ENCODE results near the gene CNOT1. TPM values are rescaled to one million over a fixed set of nuclear protein-coding genes. Genes with fewer than 3 reads are reported as not detected.

The CNOT1 gene
- total and polyA plus RNA-seq, 2 of the 4 experiments (the other 2 are of a cell fraction) = 85.5 to 357 TPM

GRCh38 chr16:58644765-58645487 is 15.3 kb upstream of the CNOT1 start:
- Histone ChIP-seq H2AFZ (replicated peaks; ENCODE audit: low read length, poor library complexity) (no peak overlapping the region), H3K4me3 (ENCODE audit: insufficient read depth, low read depth, low read length) (no peak overlapping the region), H3K18ac (ENCODE audit: low read depth, low read length) (no peak overlapping the region), H2AK9ac (replicated peaks; ENCODE audit: low read depth, low read length, poor library complexity) (no peak overlapping the region), H4K8ac (ENCODE audit: low read depth in 2 of 2, low read length in 2 of 2) (no peak overlapping the region), H3K79me1 (ENCODE audit: low read depth in 1 of 2, low read length in 2 of 2) (no peaks in the 10 kb centered on the region), H2BK15ac (ENCODE audit: low read depth, low read length) (no peak overlapping the region), H4K5ac (ENCODE audit: low read depth, low read length) (no peak overlapping the region), H3K9ac (ENCODE audit: low read depth, low read length) (no peak overlapping the region), H3K27me3 (ENCODE audit: control insufficient read depth, insufficient read depth, low read length) (no peaks in the 10 kb centered on the region), H3K9me3 (ENCODE audit: control insufficient read depth, insufficient read depth, low read length) (no peaks in the 10 kb centered on the region), H3K9me1 (ENCODE audit: insufficient read depth, low read length) (no peaks in the 10 kb centered on the region), H3K4me2 (ENCODE audit: low read depth, low read length) (no peak overlapping the region), H3K23ac (ENCODE audit: low read depth, low read length) (no peak overlapping the region), H3K4ac (ENCODE audit: low read depth, low read length) (no peak overlapping the region), H2BK20ac (ENCODE audit: low read depth, low read length) (no peak overlapping the region), H2BK120ac (ENCODE audit: low read depth, low read length) (no peak overlapping the region), H3K27ac (ENCODE audit: insufficient read depth, low read length) (no peak overlapping the region), H4K20me1 (ENCODE audit: insufficient read depth, low read length) (no peaks in the 10 kb centered on the region), H2AK5ac (ENCODE audit: low read depth, low read length) (no peak overlapping the region), H3K4me1 (ENCODE audit: control insufficient read depth, insufficient read depth, low read length) (no peaks in the 10 kb centered on the region), H3K14ac (replicated peaks; ENCODE audit: low read depth, low read length) (no peak overlapping the region), H2BK5ac (ENCODE audit: low read depth, low read length, poor library complexity, severe bottlenecking) (no peak overlapping the region), H3K56ac (ENCODE audit: extremely low read depth, insufficient read depth, low read length) (no peak overlapping the region), H3K36me3 (ENCODE audit: control insufficient read depth, insufficient read depth, low read length) (no peaks in the 10 kb centered on the region), H4K91ac (ENCODE audit: insufficient read depth, low read depth, low read length) (no peak overlapping the region)
- WGBS, 2 experiments (ENCODE audit: extremely low coverage in 2 of 2, insufficient read length in 1 of 2) = 67% methylated on average over 2 of the region's 8 CpGs; no CpG with 5 or more reads in 1 of the 2 experiments
- CTCF ChIA-PET = no interaction called here
- TF ChIP-seq POLR2A (IDR thresholded peaks at IDR 0.05; ENCODE audit: low read depth, low read length) (no peak), RFX5 (IDR thresholded peaks at IDR 0.05; ENCODE audit: low read depth, low read length) (no peak), CTCF (conservative IDR thresholded peaks at IDR 0.05; ENCODE audit: low read depth, low read length) (no peak), CEBPB (IDR thresholded peaks at IDR 0.05; ENCODE audit: low read depth, low read length) (no peak), NFE2L2 (IDR thresholded peaks at IDR 0.05; ENCODE audit: low read depth, low read length) (no peak), SMC3 (IDR thresholded peaks at IDR 0.05; ENCODE audit: low read depth, low read length) (no peak), MAFK (IDR thresholded peaks at IDR 0.05; ENCODE audit: low read depth, low read length) (no peak), MAZ (IDR thresholded peaks at IDR 0.05; ENCODE audit: borderline replicate concordance, low read depth, low read length) (no peak), MXI1 (IDR thresholded peaks at IDR 0.05; ENCODE audit: borderline replicate concordance, low read depth, low read length) (no peak), CHD1 (IDR thresholded peaks at IDR 0.05; ENCODE audit: low read depth, low read length) (no peak), USF2 (IDR thresholded peaks at IDR 0.05; ENCODE audit: low read depth, low read length) (no peak), ELK1 (IDR thresholded peaks at IDR 0.05; ENCODE audit: borderline replicate concordance, low read depth, low read length) (no peak), FOS (IDR thresholded peaks at IDR 0.05; ENCODE audit: low read depth, low read length) (no peak), BHLHE40 (IDR thresholded peaks at IDR 0.05; ENCODE audit: low read depth, low read length) (no peak), RAD21 (IDR thresholded peaks at IDR 0.05; ENCODE audit: low read length) (no peak), RCOR1 (IDR thresholded peaks at IDR 0.05; ENCODE audit: insufficient replicate concordance, low read length) (no peak)
- intact Hi-C loops (cut with micrococcal nuclease) (no loop called here), in situ Hi-C loops (cut with MboI; ENCODE audit: low sequenced_read_pairs) (no loop called here), dilution Hi-C loops (cut with HindIII; ENCODE audit: low sequenced_read_pairs, unreplicated experiment) (no loop called here)
- no TSS peak for BruUV-seq (replicated peaks)
- DNase-seq (no peak), ATAC-seq (ENCODE audit: low read depth) (no peak)
- POLR2A ChIA-PET (ENCODE audit: unreplicated experiment) = no interaction called here

All from IMR-90 (cell line).